HCT116 (cell line): ENCODE data around the gene GABRR2. TPM values are rescaled to one million over a fixed set of nuclear protein-coding genes. Genes with fewer than 3 reads are reported as not detected.

ENCODE experiments used
- ATAC-seq: fragments of 200-7000 bp; cut with Tn5 transposase; 2 replicates; pipeline ENCODE4 v1.9.1; 2020; ENCODE audit warnings: mild to moderate bottlenecking, moderate library complexity
- BruUV-seq: library from RNA; stranded (reverse); fragments of 400-500 nt; replicated peaks from 2 replicates; lab custom pipeline; 2021; lab: Mats Ljungman, UMichigan
- CTCF ChIA-PET: fragments of 300-600 bp; sonication (Branson Sonifier 250); formaldehyde crosslinking; loops from one replicate; lab custom pipeline; 2021; ENCODE audit warnings: antibody characterized with exemption; lab: Charles Lee
- POLR2A ChIA-PET: fragments of 300-600, 350-600 bp; sonication (Branson Sonifier 250); formaldehyde crosslinking; loops from one replicate; lab custom pipeline; 2021; ENCODE audit warnings: antibody characterized with exemption; lab: Charles Lee
- RAD21 ChIA-PET, 2 experiments: fragments of 300-600 bp; sonication (Branson Sonifier 250); formaldehyde crosslinking; loops; one replicate each; lab custom pipeline; 2023; ENCODE audit warnings: low total read pairs in 2 of 2; ENCODE audit not compliant: uncharacterized antibody in 2 of 2, unreplicated experiment in 2 of 2, low non-redundant PET in 1 of 2; lab: Charles Lee
- DNase-seq: peaks from one replicate; pipeline ENCODE4 v3.0.0-alpha.2; 2010; ENCODE audit warnings: low read depth, low spot score
- H2AFZ ChIP-seq: fragments of 200-600 bp; shearing (Covaris generic), sonication (generic); 2 replicates; pipeline ENCODE4 v1.6.1; 2017; ENCODE audit warnings: low read depth, mixed run types, mixed read lengths, antibody characterized with exemption, low read length; ENCODE audit not compliant: poor library complexity, severe bottlenecking
- H3K27ac ChIP-seq: 2 replicates; pipeline ENCODE4 v1.5.1; 2012; ENCODE audit warnings: low read depth, low read length
- H3K27me3 ChIP-seq: fragments of 200-600 bp; sonication (generic); 2 replicates; pipeline ENCODE4 v1.6.1; 2016; ENCODE audit warnings: mixed run types, low read length, mixed read lengths; ENCODE audit not compliant: insufficient read depth
- H3K36me3 ChIP-seq, 2 experiments: fragments of 200-500 bp in 1 of 2; fragments of 200-600 bp in 1 of 2; sonication (Bioruptor generic) in 1 of 2; sonication (generic) in 1 of 2; 2 replicates each; pipeline versions ENCODE4 v1.5.1 to v1.6.1; 2014 to 2016; ENCODE audit warnings: low read length in 2 of 2, inconsistent platforms in 1 of 2, mixed read lengths in 1 of 2, mixed run types in 1 of 2; ENCODE audit not compliant: insufficient read depth in 2 of 2, control insufficient read depth in 1 of 2
- H3K4me1 ChIP-seq, 2 experiments: fragments of 200-600 bp in 1 of 2; sonication (generic) in 1 of 2; 2 replicates each; pipeline versions ENCODE4 v1.5.1 to v1.6.1; 2012 to 2017; ENCODE audit warnings: low read length in 2 of 2, inconsistent platforms in 1 of 2, mild to moderate bottlenecking in 1 of 2, mixed read lengths in 1 of 2, mixed run types in 1 of 2, moderate library complexity in 1 of 2; ENCODE audit not compliant: insufficient read depth in 2 of 2, control insufficient read depth in 1 of 2
- H3K4me2 ChIP-seq: fragments of 200-600 bp; sonication (generic); 2 replicates; pipeline ENCODE4 v1.6.1; 2017; ENCODE audit warnings: mixed run types, low read length, mixed read lengths
- H3K4me3 ChIP-seq, 2 experiments: fragments of 200-600 bp in 1 of 2; sonication (generic) in 1 of 2; replicated peaks in 1 of 2; 2 replicates each; pipeline ENCODE4 v1.5.1; 2011 to 2016; ENCODE audit warnings: low read length in 2 of 2, control low read depth in 1 of 2, low read depth in 1 of 2, mild to moderate bottlenecking in 1 of 2, mixed read lengths in 1 of 2, mixed run types in 1 of 2
- H3K79me2 ChIP-seq: fragments of 200-600 bp; sonication (generic); 2 replicates; pipeline ENCODE4 v1.6.1; 2017; ENCODE audit warnings: mild to moderate bottlenecking, mixed run types, low read length, moderate library complexity, mixed read lengths; ENCODE audit not compliant: insufficient read depth
- H3K9ac ChIP-seq: fragments of 200-600 bp; sonication (generic); 2 replicates; pipeline ENCODE4 v1.6.1; 2016; ENCODE audit warnings: low read length, mixed read lengths
- H3K9me2 ChIP-seq: fragments of 200-600 bp; sonication (generic), shearing (Covaris generic); 2 replicates; pipeline ENCODE4 v1.6.1; 2017; ENCODE audit warnings: mixed run types, mild to moderate bottlenecking, moderate library complexity; ENCODE audit not compliant: insufficient read depth
- H3K9me3 ChIP-seq, 2 experiments: fragments of 200-500 bp in 1 of 2; fragments of 200-600 bp in 1 of 2; sonication (Bioruptor generic) in 1 of 2; sonication (generic) in 1 of 2; 2 replicates each; pipeline ENCODE4 v1.6.1; 2014 to 2017; ENCODE audit warnings: low read length in 2 of 2, mixed read lengths in 2 of 2, inconsistent platforms in 1 of 2, low read depth in 1 of 2, mild to moderate bottlenecking in 1 of 2, mixed run types in 1 of 2, moderate library complexity in 1 of 2; ENCODE audit not compliant: control insufficient read depth in 1 of 2, insufficient read depth in 1 of 2
- H4K20me1 ChIP-seq: fragments of 200-600 bp; sonication (generic), shearing (Covaris generic); 2 replicates; pipeline ENCODE4 v1.6.1; 2017; ENCODE audit warnings: mixed run types, mild to moderate bottlenecking, moderate library complexity; ENCODE audit not compliant: insufficient read depth
- ATF3 ChIP-seq: IDR thresholded peaks from 2 replicates; pipeline ENCODE4 v1.6.1; 2012
- EGR1 ChIP-seq: IDR thresholded peaks from 2 replicates; pipeline ENCODE4 v1.6.1; 2012; ENCODE audit warnings: low read depth
- EZH2 ChIP-seq: fragments of 200-600 bp; sonication (generic); IDR thresholded peaks from 2 replicates; pipeline ENCODE4 v1.6.1; 2017; ENCODE audit warnings: antibody characterized with exemption, mixed run types
- EZH2phosphoT487 ChIP-seq: fragments of 200-600 bp; IDR thresholded peaks from 2 replicates; pipeline ENCODE4 v1.6.1; 2018; ENCODE audit warnings: antibody characterized with exemption, borderline replicate concordance
- POLR2AphosphoS5 ChIP-seq: IDR thresholded peaks from 2 replicates; pipeline ENCODE4 v1.6.1; 2011; ENCODE audit warnings: mild to moderate bottlenecking, low read depth, low read length, moderate library complexity
- SIN3A ChIP-seq: IDR thresholded peaks from 2 replicates; pipeline ENCODE4 v1.6.1; 2012; ENCODE audit warnings: low read depth
- ZBTB33 ChIP-seq: IDR thresholded peaks from 2 replicates; pipeline ENCODE4 v1.6.1; 2011; ENCODE audit warnings: mild to moderate bottlenecking, low read length, moderate library complexity; ENCODE audit not compliant: insufficient replicate concordance; ENCODE audit errors: extremely low read depth
- ZFX ChIP-seq: fragments of 450-650 bp; IDR thresholded peaks from 2 replicates; pipeline ENCODE4 v1.6.1; 2017
- intact Hi-C: fragments of 100-400 bp; cut with micrococcal nuclease; formaldehyde crosslinking; loops from 2 replicates; pipeline ENCODE4 v1.10.0; 2022
- total RNA-seq: library from RNA; stranded (reverse); gene quantifications from one replicate; pipeline ENCODE4 v1.2.1, GENCODE V29; 2021; ENCODE audit not compliant: unreplicated experiment

GABRR2 gene
- total RNA-seq, 1 experiment from 2014 or later: 0.57 TPM

GRCh38 chr6:89272596-89272995, 42.5 kb downstream of the GABRR2 start:
- CTCF ChIA-PET: no interaction called here
- no peaks in the 10 kb centered on the region for H3K9me3 ChIP-seq
- TF ChIP-seq SIN3A (no peak), EZH2phosphoT487 (no peak), POLR2AphosphoS5 (no peak), ATF3 (no peak), EGR1 (no peak), ZBTB33 (no peak), ZFX (no peak), EZH2 (no peak)
- ATAC-seq (no peak), DNase-seq (no peak)
- no peak overlapping the region for H3K27ac ChIP-seq
- POLR2A ChIA-PET: no interaction called here
- no peak overlapping the region for H3K4me3 ChIP-seq
- H3K9ac ChIP-seq: no peak overlapping the region
- H3K9me2 ChIP-seq: no peaks in the 10 kb centered on the region
- intact Hi-C loops: no loop called here
- H3K79me2 ChIP-seq: no peaks in the 10 kb centered on the region
- no peaks in the 10 kb centered on the region for H3K27me3 ChIP-seq
- H2AFZ ChIP-seq: no peak overlapping the region
- BruUV-seq: no TSS peak
- RAD21 ChIA-PET: no interaction called here
- H3K4me1 ChIP-seq: no peaks in the 10 kb centered on the region
- H3K36me3 ChIP-seq: no peaks in the 10 kb centered on the region
- no peaks in the 10 kb centered on the region for H4K20me1 ChIP-seq
- no peak overlapping the region for H3K4me2 ChIP-seq
